Amygdala (tissue), 56 donors: Measurements from ENCODE around the gene NDST3.

Experiments used
- DNase-seq, 56 donors: peaks; one replicate each; lab custom pipeline; 2025; lab: John Stamatoyannopoulos, UW

The NDST3 gene

GRCh38 chr4:118173126-118173525, 138.8 kb downstream of the NDST3 start:
- DNase-seq: no peak

GRCh38 chr4:118173956-118174725, 139.9 kb downstream of the NDST3 start:
- peak in 6 of 56 donors; percentile 1 to 27 (median 6) for DNase-seq

GRCh38 chr4:118175506-118175905, 141.2 kb downstream of the NDST3 start:
- no peak for DNase-seq

DNA sequence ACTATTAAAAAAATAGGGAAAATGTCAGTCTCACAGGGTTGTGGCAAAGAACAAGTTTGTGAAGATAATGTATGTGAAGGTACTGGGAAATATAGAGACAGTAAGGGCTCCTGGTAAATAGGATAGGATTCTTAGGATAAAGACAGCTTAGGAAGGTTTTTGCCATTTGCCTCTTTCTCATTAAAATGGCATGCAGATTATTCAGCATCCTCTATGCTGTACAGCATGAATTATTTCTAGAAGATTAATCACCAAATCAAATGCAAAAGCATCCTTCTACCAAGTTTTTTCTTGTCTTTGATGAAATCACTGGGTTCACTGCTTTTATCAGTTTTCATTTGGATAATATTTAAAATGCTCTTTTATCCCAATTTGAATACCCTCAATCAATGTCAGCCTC, 142.8 kb downstream of the NDST3 start:
- no peak for DNase-seq

DNA sequence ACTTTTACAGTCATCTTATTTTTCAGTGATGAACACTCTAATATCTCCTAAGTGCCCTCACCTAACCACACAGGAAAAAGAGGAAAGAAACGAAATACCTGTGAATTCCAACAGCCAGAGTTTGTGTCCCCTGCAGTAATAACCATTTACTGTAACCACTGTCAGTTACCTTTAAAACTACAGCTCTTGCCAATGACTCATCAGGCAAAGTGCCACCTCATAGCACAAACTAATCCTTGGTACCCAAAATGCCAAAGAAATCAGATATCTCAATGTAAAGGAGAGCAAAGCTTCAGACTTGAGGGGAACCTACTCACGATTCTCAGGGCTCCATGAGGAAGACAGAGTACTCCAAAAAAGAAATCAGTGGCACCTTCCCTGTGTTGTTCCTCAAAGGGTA, 146.5 kb downstream of the NDST3 start:
- no peak for DNase-seq

DNA sequence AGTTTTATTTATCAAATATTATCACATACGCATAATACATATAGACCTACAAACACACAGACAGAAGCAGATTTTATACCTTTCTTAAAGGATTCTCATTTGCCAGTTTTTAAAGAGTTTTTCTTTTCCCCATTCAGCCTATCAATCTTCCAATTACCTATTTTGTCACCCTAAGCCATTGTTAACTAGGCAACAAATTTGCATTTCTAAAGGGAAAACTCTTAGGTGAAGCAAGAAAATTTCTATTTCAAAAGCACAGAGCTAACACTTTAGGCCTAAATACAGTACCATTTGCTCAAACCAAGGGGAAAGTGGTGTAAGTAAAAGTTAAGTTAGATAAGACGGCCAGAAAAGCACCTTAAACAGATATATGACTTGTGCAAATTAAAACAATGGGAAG, 156.6 kb downstream of the NDST3 start:
- DNase-seq: no peak

GRCh38 chr4:118193421-118193820, 159.1 kb downstream of the NDST3 start:
- DNase-seq: no peak

DNA sequence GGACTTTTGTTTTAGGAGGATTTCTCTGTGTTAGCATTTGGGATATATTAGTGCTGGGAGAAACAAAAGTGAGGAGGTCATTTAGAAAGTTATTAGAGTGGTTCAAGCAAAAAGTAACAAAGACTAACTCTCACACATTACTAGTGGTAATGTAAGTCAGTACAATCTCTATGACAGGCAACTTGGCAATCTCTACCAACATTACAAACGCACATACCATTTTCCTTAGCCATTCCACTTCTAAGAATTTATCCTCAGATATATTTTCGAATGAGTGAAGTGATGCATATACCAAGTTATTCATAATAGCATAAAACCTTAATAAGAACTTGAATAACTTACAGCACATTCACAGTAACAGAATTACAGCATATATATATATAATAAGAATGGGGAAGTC, 172.3 kb downstream of the NDST3 start:
- no peak for DNase-seq

DNA sequence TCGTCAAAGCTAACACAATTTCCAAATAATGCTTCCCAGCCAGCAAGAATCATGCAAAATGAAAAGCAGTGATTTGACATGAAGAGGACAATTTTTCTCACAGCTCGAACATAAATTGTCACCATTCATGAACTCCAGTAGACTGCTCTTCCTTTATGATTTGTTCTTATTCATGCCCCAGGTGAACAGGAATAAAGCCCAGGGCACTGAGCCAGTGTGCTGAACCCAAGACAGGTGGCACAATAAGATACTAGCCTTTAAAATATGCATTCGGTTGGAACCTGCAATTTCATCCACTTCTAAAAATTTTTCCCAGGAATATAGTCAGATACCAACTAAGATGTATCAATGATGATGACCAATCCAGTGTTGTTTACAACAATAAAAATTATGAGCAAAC, 178.8 kb downstream of the NDST3 start:
- no peak for DNase-seq

GRCh38 chr4:118215826-118216225, 181.5 kb downstream of the NDST3 start:
- DNase-seq: no peak

DNA sequence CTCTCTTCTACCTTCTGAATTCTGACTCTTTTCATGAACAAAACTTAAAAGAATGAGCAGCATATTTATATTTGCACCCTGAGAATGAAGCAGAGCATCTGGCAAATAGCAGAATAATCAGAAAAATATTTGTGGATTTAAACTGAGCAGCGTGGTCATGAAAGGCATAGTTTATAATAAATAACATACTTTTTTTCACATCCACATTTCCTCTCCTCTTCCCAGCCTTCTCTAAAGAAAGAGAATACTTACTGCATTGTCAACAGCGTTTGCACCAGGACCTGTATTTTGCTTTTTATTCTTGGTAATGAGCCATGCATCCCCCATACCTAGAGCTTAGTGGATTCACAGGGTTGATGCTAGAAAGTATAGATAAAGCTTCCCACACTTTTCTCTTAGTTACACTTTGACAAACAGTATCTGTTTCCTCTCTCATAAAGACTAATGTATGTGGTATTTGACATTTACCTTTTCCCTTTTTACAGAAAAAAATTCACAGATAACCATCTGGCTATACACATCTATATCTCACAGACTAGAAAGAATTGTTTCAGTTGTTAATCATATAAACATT, 187.0 kb downstream of the NDST3 start:
- DNase-seq: no peak

DNA sequence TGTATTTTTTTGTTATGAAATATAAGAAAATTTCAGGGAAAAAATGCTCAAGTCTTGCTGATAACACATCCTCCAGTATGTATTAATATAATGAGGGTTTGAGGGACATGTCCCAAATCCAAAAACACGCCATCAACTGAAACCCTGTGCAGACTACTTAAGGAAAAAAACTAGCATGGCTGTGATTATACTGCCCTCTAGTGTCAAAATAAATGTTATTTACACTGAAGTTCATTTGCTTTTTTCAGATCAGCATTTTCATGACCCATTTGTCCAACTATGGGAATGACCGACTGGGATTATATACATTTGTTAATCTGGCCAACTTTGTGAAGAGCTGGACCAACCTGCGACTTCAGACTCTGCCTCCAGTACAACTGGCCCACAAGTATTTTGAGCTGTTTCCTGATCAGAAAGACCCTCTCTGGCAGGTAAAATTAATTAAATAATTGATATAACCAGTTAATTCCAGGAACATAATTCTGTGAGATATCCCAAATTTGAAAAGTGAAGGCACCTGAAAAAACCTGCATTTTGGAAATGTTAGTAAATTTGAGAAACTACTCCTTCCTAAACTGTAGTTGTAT, 190.1 kb downstream of the NDST3 start:
- DNase-seq: no peak

- DNase-seq: no peak
Measured at GRCh38 chr4:118225511-118225910, 191.2 kb downstream of the NDST3 start.

- DNase-seq: no peak
Measured at GRCh38 chr4:118226311-118227010, 192.2 kb downstream of the NDST3 start.

DNA sequence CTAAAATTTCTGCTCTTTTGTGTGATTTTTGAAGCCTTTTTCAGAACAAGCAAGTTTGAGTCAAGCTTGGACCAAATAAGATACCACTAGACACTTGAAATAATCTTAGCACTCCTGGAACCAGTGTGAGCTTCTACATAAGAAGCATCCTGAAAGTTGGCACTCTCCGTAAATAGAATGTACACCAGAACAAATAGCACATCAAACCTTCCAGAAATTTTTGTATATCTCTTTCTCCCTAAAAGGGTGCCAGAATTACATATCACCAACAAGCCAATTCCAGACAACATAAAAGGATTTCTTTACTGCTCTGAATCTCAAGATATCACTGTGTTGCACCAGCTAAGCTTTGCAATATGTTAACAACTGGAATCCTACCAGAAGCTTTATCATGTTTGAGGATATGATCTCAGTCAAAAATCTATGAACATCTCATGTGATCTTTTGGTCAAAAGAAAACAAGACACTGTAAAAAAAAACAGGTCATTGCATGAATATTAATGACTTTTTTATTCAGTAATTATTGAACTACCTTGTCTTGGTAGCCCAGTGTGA, 201.4 kb downstream of the NDST3 start:
- DNase-seq: no peak

DNA sequence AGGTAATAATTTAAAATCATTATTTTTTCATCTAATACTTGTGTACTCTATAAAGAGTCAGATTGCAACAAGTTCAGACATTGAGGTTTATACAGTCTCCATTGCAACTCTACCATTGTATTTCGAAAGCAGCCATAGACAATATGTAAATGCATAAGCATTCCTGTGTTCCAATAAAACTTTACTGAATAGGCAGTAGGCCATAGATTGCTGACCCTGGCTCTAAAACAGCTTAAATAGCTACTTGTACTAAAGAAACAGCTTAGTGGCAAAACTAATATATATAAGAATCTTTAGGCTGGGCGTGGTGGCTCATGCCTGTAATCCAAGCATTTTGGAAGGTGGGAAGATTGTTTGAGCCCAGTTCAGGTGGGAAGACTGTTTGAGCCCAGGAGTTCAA, 203.2 kb downstream of the NDST3 start:
- DNase-seq: no peak

DNA sequence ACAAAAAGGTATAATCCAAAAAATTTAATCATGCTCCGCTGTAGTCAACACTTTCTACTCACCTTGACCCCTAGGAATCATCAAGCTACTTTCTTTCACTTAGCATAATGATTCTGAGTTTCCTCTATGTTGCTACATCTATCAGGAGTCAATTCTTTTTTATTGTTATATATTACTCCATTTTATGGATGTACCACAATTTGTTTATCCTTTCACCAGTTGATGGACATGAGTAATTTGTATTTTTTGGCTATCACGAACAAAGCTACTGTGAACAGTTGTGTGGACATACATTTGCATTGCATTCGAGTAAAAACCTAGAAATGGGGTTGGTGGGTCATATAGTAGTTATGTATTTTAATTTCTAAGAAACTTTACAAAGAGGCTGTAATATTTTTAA, 215.6 kb downstream of the NDST3 start:
- no peak for DNase-seq

- DNase-seq: no peak
Measured at GRCh38 chr4:118254368-118254767, 220.1 kb downstream of the NDST3 start.

DNA sequence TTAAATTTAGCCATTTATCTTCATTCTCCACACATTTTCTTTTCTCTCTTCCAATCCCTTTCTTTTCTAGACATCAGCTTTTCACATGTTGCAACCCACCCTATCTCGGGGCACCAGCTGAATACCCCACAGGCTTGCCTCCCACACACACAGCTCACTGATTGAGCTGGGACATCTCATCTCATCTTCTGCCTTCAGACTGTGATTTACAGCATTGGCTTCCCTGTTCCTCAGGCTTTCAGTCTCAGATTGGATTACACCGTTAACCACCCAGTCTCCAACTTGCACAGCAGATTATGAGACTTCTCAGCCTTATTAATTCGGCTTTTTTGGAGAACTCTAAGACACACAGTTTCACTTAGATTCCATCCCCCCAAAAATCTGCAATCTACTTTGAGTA, 224.8 kb downstream of the NDST3 start:
- DNase-seq: no peak

- DNase-seq: no peak
Measured at GRCh38 chr4:118260309-118260708, 226.0 kb downstream of the NDST3 start.

- DNase-seq: no peak
Measured at GRCh38 chr4:118264096-118264495, 229.8 kb downstream of the NDST3 start.
